ENCODE data around the gene DCAF11.

Gene DCAF11

GRCh38 chr14:24149302-24149969 lies 34.9 kb downstream of the DCAF11 start:
- H3K4me3 ChIP-seq (ENCODE audit: low read depth, low read length): no peak overlapping the region
- no peak for DNase-seq (ENCODE audit: low read depth)

GRCh38 chr14:24150061-24150460 lies 35.5 kb downstream of the DCAF11 start:
- no peak overlapping the region for H3K4me3 ChIP-seq (ENCODE audit: low read depth, low read length)
- no peak for DNase-seq (ENCODE audit: low read depth)

- DNase-seq (ENCODE audit: low read depth): no peak
- no peak overlapping the region for H3K4me3 ChIP-seq (ENCODE audit: low read depth, low read length)
Observed at GRCh38 chr14:24150567-24150966, 36.0 kb downstream of the DCAF11 start.

GRCh38 chr14:24150993-24151392 lies 36.4 kb downstream of the DCAF11 start:
- no peak for DNase-seq (ENCODE audit: low read depth)
- no peak overlapping the region for H3K4me3 ChIP-seq (ENCODE audit: low read depth, low read length)

GRCh38 chr14:24151404-24152080 lies 37.0 kb downstream of the DCAF11 start:
- H3K4me3 ChIP-seq (ENCODE audit: low read depth, low read length): no peak overlapping the region
- DNase-seq (ENCODE audit: low read depth): no peak

GRCh38 chr14:24155100-24155499 lies 40.5 kb downstream of the DCAF11 start:
- no peak for DNase-seq (ENCODE audit: low read depth)
- H3K4me3 ChIP-seq (ENCODE audit: low read depth, low read length): no peak overlapping the region

GRCh38 chr14:24156840-24157239 lies 42.3 kb downstream of the DCAF11 start:
- DNase-seq (ENCODE audit: low read depth): no peak
- H3K4me3 ChIP-seq (ENCODE audit: low read depth, low read length): no peak overlapping the region

GRCh38 chr14:24157331-24157730 lies 42.8 kb downstream of the DCAF11 start:
- H3K4me3 ChIP-seq (ENCODE audit: low read depth, low read length): no peak overlapping the region
- DNase-seq (ENCODE audit: low read depth): no peak

- H3K4me3 ChIP-seq (ENCODE audit: low read depth, low read length): no peak overlapping the region
- no peak for DNase-seq (ENCODE audit: low read depth)
Observed at GRCh38 chr14:24159777-24160498, 45.4 kb downstream of the DCAF11 start.

GRCh38 chr14:24160499-24160849 lies 45.9 kb downstream of the DCAF11 start:
- no peak overlapping the region for H3K4me3 ChIP-seq (ENCODE audit: low read depth, low read length)
- no peak for DNase-seq (ENCODE audit: low read depth)

- peak; percentile 69 for DNase-seq (ENCODE audit: low read depth)
- peak within 1 kb of the TSS; percentile 67 for H3K4me3 ChIP-seq (ENCODE audit: low read depth, low read length)
Observed at GRCh38 chr14:24160850-24161804, 46.5 kb downstream of the DCAF11 start, which contains the start of gene IRF9. Gene IRF9 (plus strand): TSS chr14:24161265. CDS start chr14:24162145, 880 bp downstream.

- peak overlapping the region; percentile 67 for H3K4me3 ChIP-seq (ENCODE audit: low read depth, low read length)
- no peak for DNase-seq (ENCODE audit: low read depth)
Observed at GRCh38 chr14:24162093-24162492, 47.5 kb downstream of the DCAF11 start.

GRCh38 chr14:24164518-24164991 lies 50.0 kb downstream of the DCAF11 start:
- no peak overlapping the region for H3K4me3 ChIP-seq (ENCODE audit: low read depth, low read length)
- no peak for DNase-seq (ENCODE audit: low read depth)

- no peak overlapping the region for H3K4me3 ChIP-seq (ENCODE audit: low read depth, low read length)
- no peak for DNase-seq (ENCODE audit: low read depth)
Observed at GRCh38 chr14:24165785-24166184, 51.2 kb downstream of the DCAF11 start.

GRCh38 chr14:24167469-24168114 lies 53.0 kb downstream of the DCAF11 start:
- DNase-seq (ENCODE audit: low read depth): no peak
- no peak overlapping the region for H3K4me3 ChIP-seq (ENCODE audit: low read depth, low read length)

- H3K4me3 ChIP-seq (ENCODE audit: low read depth, low read length): peak within 1 kb of the TSS; percentile 30
- DNase-seq (ENCODE audit: low read depth): no peak
Observed at GRCh38 chr14:24171422-24172260, 57.1 kb downstream of the DCAF11 start, which contains the start of gene REC8. Gene REC8 (plus strand): TSS chr14:24172080. CDS start chr14:24172553, 473 bp downstream.

GRCh38 chr14:24172261-24172860 lies 57.8 kb downstream of the DCAF11 start:
- peak overlapping the region; percentile 30 for H3K4me3 ChIP-seq (ENCODE audit: low read depth, low read length)
- no peak for DNase-seq (ENCODE audit: low read depth)

Data from skeletal muscle cell (primary cell).